HG02588 (cell line): ENCODE results near the gene RNF213.
"Not testable (repeated sequence)": the region's sequence is repeated elsewhere in the genome, so short reads cannot be mapped to it uniquely, and the experiment has no call there.

Source experiments
- ATAC-seq: cut with Tn5 transposase; IDR thresholded peaks from one replicate; pipeline ENCODE4 v1.9.1; 2021; ENCODE audit warnings: mild to moderate bottlenecking, moderate library complexity; ENCODE audit not compliant: unreplicated experiment

Gene RNF213

GRCh38 chr17:80385046-80385445, 124.4 kb downstream of the RNF213 start:
- ATAC-seq: no peak

- no peak for ATAC-seq
Measured at GRCh38 chr17:80386341-80386740, 125.7 kb downstream of the RNF213 start.

GRCh38 chr17:80387071-80387470, 126.4 kb downstream of the RNF213 start:
- ATAC-seq: no peak

GRCh38 chr17:80388175-80388574, 127.5 kb downstream of the RNF213 start:
- no peak for ATAC-seq

- ATAC-seq: no peak
Measured at GRCh38 chr17:80388601-80389000, 127.9 kb downstream of the RNF213 start.

GRCh38 chr17:80389011-80389995, 128.7 kb downstream of the RNF213 start:
- no peak for ATAC-seq

GRCh38 chr17:80393241-80393890, 132.7 kb downstream of the RNF213 start:
- no peak for ATAC-seq

- no peak for ATAC-seq
Measured at GRCh38 chr17:80393961-80394360, 133.3 kb downstream of the RNF213 start.

GRCh38 chr17:80394629-80395216, 134.1 kb downstream of the RNF213 start:
- ATAC-seq: no peak

GRCh38 chr17:80395402-80396151, 134.9 kb downstream of the RNF213 start:
- no peak for ATAC-seq

GRCh38 chr17:80396157-80397033, 135.7 kb downstream of the RNF213 start:
- ATAC-seq: no peak

GRCh38 chr17:80397034-80397387, 136.4 kb downstream of the RNF213 start:
- no peak for ATAC-seq

- ATAC-seq: no peak
Measured at GRCh38 chr17:80397686-80398085, 137.0 kb downstream of the RNF213 start.

- ATAC-seq: not testable (repeated sequence)
Measured at GRCh38 chr17:80401086-80401485, 140.4 kb downstream of the RNF213 start.

- not testable (repeated sequence) for ATAC-seq
Measured at GRCh38 chr17:80402102-80402501, 141.4 kb downstream of the RNF213 start.

- no peak for ATAC-seq
Measured at GRCh38 chr17:80402959-80403358, 142.3 kb downstream of the RNF213 start.

GRCh38 chr17:80406146-80406545, 145.5 kb downstream of the RNF213 start:
- no peak for ATAC-seq

- ATAC-seq: not testable (repeated sequence)
Measured at GRCh38 chr17:80407917-80408316, 147.3 kb downstream of the RNF213 start.

- no peak for ATAC-seq
Measured at GRCh38 chr17:80408872-80409271, 148.2 kb downstream of the RNF213 start.

GRCh38 chr17:80409626-80410025, 149.0 kb downstream of the RNF213 start:
- no peak for ATAC-seq
